ENCODE data around the gene EDN3.

Gene EDN3

GRCh38 chr20:59363101-59363500, 62.7 kb downstream of the EDN3 start:
- TF ChIP-seq ISL1 (CRISPR knock-in tag; IDR thresholded peaks at IDR 0.05) (no peak), PPARA (CRISPR knock-in tag; IDR thresholded peaks at IDR 0.05; ENCODE audit: borderline replicate concordance) (no peak), ZC3H10 (CRISPR knock-in tag; IDR thresholded peaks at IDR 0.05) (no peak), ARNTL (CRISPR knock-in tag; IDR thresholded peaks at IDR 0.05; ENCODE audit: borderline replicate concordance, low read depth) (no peak), TCF4 (CRISPR knock-in tag; IDR thresholded peaks at IDR 0.05; ENCODE audit: borderline replicate concordance) (no peak), BACH2 (CRISPR knock-in tag; IDR thresholded peaks at IDR 0.05; ENCODE audit: borderline replicate concordance) (no peak), ZFP30 (CRISPR knock-in tag; IDR thresholded peaks at IDR 0.05) (no peak), ZNF565 (CRISPR knock-in tag; conservative IDR thresholded peaks at IDR 0.05; ENCODE audit: low read depth) (no peak)
- no peak for ATAC-seq

- TF ChIP-seq ZNF565 (CRISPR knock-in tag; conservative IDR thresholded peaks at IDR 0.05; ENCODE audit: low read depth) (no peak), ZFP3 (CRISPR knock-in tag; IDR thresholded peaks at IDR 0.05) (no peak), CREB5 (CRISPR knock-in tag; IDR thresholded peaks at IDR 0.05; ENCODE audit: low read depth) (no peak), POU6F1 (CRISPR knock-in tag; IDR thresholded peaks at IDR 0.05; ENCODE audit: borderline replicate concordance, low read depth) (no peak), ARNTL (CRISPR knock-in tag; IDR thresholded peaks at IDR 0.05; ENCODE audit: borderline replicate concordance, low read depth) (no peak), ZNF70 (CRISPR knock-in tag; IDR thresholded peaks at IDR 0.05) (no peak), GLIS3 (CRISPR knock-in tag; IDR thresholded peaks at IDR 0.05) (no peak), SNAI2 (CRISPR knock-in tag; IDR thresholded peaks at IDR 0.05) (no peak), TOX (CRISPR knock-in tag; IDR thresholded peaks at IDR 0.05; ENCODE audit: borderline replicate concordance) (no peak), BACH2 (CRISPR knock-in tag; IDR thresholded peaks at IDR 0.05; ENCODE audit: borderline replicate concordance) (no peak), ZC3H10 (CRISPR knock-in tag; IDR thresholded peaks at IDR 0.05) (no peak), ZNF8 (CRISPR knock-in tag; IDR thresholded peaks at IDR 0.05) (no peak), CSDC2 (CRISPR knock-in tag; IDR thresholded peaks at IDR 0.05) (no peak), TSHZ2 (CRISPR knock-in tag; IDR thresholded peaks at IDR 0.05) (no peak), PATZ1 (CRISPR knock-in tag; IDR thresholded peaks at IDR 0.05; ENCODE audit: borderline replicate concordance) (no peak), TCF4 (CRISPR knock-in tag; IDR thresholded peaks at IDR 0.05; ENCODE audit: borderline replicate concordance) (no peak)
- no peak for ATAC-seq
These were observed 64.2 kb downstream of the EDN3 start for GRCh38 chr20:59364611-59365010.

- no peak for TF ChIP-seq ARNTL (CRISPR knock-in tag; IDR thresholded peaks at IDR 0.05; ENCODE audit: borderline replicate concordance, low read depth)
- no peak for TF ChIP-seq RARB (CRISPR knock-in tag; IDR thresholded peaks at IDR 0.05)
- no peak for TF ChIP-seq GLIS3 (CRISPR knock-in tag; IDR thresholded peaks at IDR 0.05)
- no peak for TF ChIP-seq SNAI2 (CRISPR knock-in tag; IDR thresholded peaks at IDR 0.05)
- no peak for TF ChIP-seq BACH2 (CRISPR knock-in tag; IDR thresholded peaks at IDR 0.05; ENCODE audit: borderline replicate concordance)
- no peak for TF ChIP-seq TSHZ2 (CRISPR knock-in tag; IDR thresholded peaks at IDR 0.05)
- no peak for TF ChIP-seq CSDC2 (CRISPR knock-in tag; IDR thresholded peaks at IDR 0.05)
- no peak for TF ChIP-seq TCF4 (CRISPR knock-in tag; IDR thresholded peaks at IDR 0.05; ENCODE audit: borderline replicate concordance)
- TF ChIP-seq ZC3H10 (CRISPR knock-in tag; IDR thresholded peaks at IDR 0.05) = no peak
- no peak for TF ChIP-seq ISL1 (CRISPR knock-in tag; IDR thresholded peaks at IDR 0.05)
- no peak for ATAC-seq
These were observed 65.3 kb downstream of the EDN3 start for GRCh38 chr20:59365611-59366285.

Data from SK-N-SH treated with all-trans-retinoic acid at 6 μM for 48 hours (cell line).